ENCODE results near the gene OR13J1. TPM values are rescaled to one million over a fixed set of nuclear protein-coding genes. Genes with fewer than 3 reads are reported as not detected.

The OR13J1 gene
- total and polyA plus RNA-seq, 5 experiments from 2014 or later: not detected

GRCh38 chr9:35863583-35863982, 6.6 kb downstream of the OR13J1 start:
- peaks cover 9 to 50% (median 36%) of the 10 kb centered on the region in 5 donors for H3K27me3 Mint-ChIP-seq
- H3K27ac Mint-ChIP-seq: no peak overlapping the region
- H3K9me3 Mint-ChIP-seq: no peaks in the 10 kb centered on the region
- H3K4me1 Mint-ChIP-seq: peaks cover 2 to 9% (median 5%) of the 10 kb centered on the region in 4 donors
- no peaks in the 10 kb centered on the region for H3K36me3 Mint-ChIP-seq
- POLR2A ChIA-PET: no interaction called here
- no peak for ATAC-seq
- no peak for DNase-seq
- H3K4me3 Mint-ChIP-seq: no peak overlapping the region

DNA sequence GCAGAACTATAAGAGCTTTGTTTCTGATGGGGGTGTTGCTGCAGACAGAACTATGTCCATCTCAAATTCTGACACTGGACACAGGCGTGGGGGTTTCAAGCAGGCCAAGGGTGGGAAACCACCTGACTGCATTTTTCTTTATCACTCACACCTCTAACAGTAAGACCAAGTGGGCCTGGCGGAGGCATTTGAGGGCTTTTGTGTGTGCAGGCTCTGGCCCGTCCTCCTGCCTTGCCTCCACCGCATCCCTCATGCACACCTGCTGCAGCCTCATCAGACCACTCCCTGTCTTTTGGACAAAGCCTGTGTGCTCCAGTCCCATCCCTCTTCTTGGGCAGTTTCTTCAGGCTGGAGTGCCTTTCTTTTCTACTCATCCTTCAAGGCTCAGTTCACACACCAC, 7.9 kb downstream of the OR13J1 start:
- H3K27me3 Mint-ChIP-seq: peaks cover 9 to 37% (median 28%) of the 10 kb centered on the region in 5 donors
- no peaks in the 10 kb centered on the region for H3K9me3 Mint-ChIP-seq
- peaks cover 2 to 10% (median 6%) of the 10 kb centered on the region in 4 donors for H3K4me1 Mint-ChIP-seq
- H3K27ac Mint-ChIP-seq: no peak overlapping the region
- POLR2A ChIA-PET: no interaction called here
- DNase-seq (no peak), ATAC-seq (no peak)
- no peak overlapping the region for H3K4me3 Mint-ChIP-seq
- H3K36me3 Mint-ChIP-seq: no peaks in the 10 kb centered on the region

- POLR2A ChIA-PET: no interaction called here
- H3K27me3 Mint-ChIP-seq: peaks cover 9 to 36% (median 27%) of the 10 kb centered on the region in 5 donors
- peak overlapping the region in 2 of 10 donors; percentile 13 to 63 for H3K27ac Mint-ChIP-seq
- no peaks in the 10 kb centered on the region for H3K9me3 Mint-ChIP-seq
- DNase-seq: peak in 1 of 10 donors; percentile 14
- no peak overlapping the region for H3K4me3 Mint-ChIP-seq
- no peak for ATAC-seq
- H3K36me3 Mint-ChIP-seq: no peaks in the 10 kb centered on the region
- peaks cover 2 to 10% (median 8%) of the 10 kb centered on the region in 4 donors for H3K4me1 Mint-ChIP-seq
Observed at GRCh38 chr9:35861161-35861897, 8.9 kb downstream of the OR13J1 start.

- Mint-ChIP-seq H3K9me3 (no peaks in the 10 kb centered on the region), H3K4me3 (no peak overlapping the region), H3K27me3 (peaks cover 6 to 23% (median 18%) of the 10 kb centered on the region in 5 donors), H3K4me1 (peaks cover 2 to 10% (median 8%) of the 10 kb centered on the region in 4 donors), H3K36me3 (no peaks in the 10 kb centered on the region), H3K27ac (no peak overlapping the region)
- DNase-seq (no peak), ATAC-seq (no peak)
- POLR2A ChIA-PET: no interaction called here
Observed at GRCh38 chr9:35859990-35860339, 10.2 kb downstream of the OR13J1 start.

- peak; percentile 38 to 52 for ATAC-seq
- Mint-ChIP-seq H3K4me1 (peaks cover 2 to 10% (median 8%) of the 10 kb centered on the region in 4 donors), H3K9me3 (no peaks in the 10 kb centered on the region), H3K36me3 (no peaks in the 10 kb centered on the region), H3K4me3 (no peak overlapping the region), H3K27me3 (peaks cover 6 to 23% (median 16%) of the 10 kb centered on the region in 5 donors), H3K27ac (no peak overlapping the region)
- POLR2A ChIA-PET: no interaction called here
- peak in 1 of 10 donors; percentile 14 for DNase-seq
Observed at GRCh38 chr9:35859310-35859989, 10.8 kb downstream of the OR13J1 start.

DNA sequence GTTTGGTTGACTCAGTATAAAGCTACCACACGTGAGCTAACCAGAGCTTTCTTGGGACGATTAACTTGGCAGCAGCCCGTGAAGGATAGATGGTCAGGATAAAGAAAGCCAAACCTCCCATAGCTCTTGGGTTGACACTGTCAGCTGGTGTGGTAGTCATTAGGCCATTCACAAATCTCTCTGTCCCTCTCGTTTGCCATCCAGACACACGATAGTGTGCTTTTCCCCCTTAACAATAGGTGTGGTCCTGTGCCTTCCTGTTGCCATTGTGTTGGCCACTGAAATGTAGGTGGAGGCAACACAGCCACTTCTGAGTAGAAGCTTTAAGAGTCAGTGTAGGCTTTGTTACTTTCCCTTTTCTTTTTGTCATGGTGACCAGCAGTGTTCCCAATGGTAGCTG, 11.7 kb downstream of the OR13J1 start:
- no peak for ATAC-seq
- POLR2A ChIA-PET: interaction anchor here (0.7 kb wide), 1 partner anchor 11 kb away, joined by 3 read pairs; no protein-coding TSS in a partner anchor
- H3K9me3 Mint-ChIP-seq: no peaks in the 10 kb centered on the region
- H3K4me3 Mint-ChIP-seq: no peak overlapping the region
- no peak overlapping the region for H3K27ac Mint-ChIP-seq
- H3K27me3 Mint-ChIP-seq: peaks cover 3 to 23% (median 12%) of the 10 kb centered on the region in 5 donors
- H3K36me3 Mint-ChIP-seq: no peaks in the 10 kb centered on the region
- peaks cover 2 to 10% (median 8%) of the 10 kb centered on the region in 4 donors for H3K4me1 Mint-ChIP-seq
- no peak for DNase-seq

GRCh38 chr9:35856882-35857281, 13.3 kb downstream of the OR13J1 start:
- Mint-ChIP-seq H3K4me1 (peaks cover 2 to 10% (median 8%) of the 10 kb centered on the region in 4 donors), H3K4me3 (no peak overlapping the region)
- peak in 1 of 10 donors; percentile 10 for DNase-seq

GRCh38 chr9:35856206-35856605, 14.0 kb downstream of the OR13J1 start:
- no peaks in the 10 kb centered on the region for H3K9me3 Mint-ChIP-seq
- H3K36me3 Mint-ChIP-seq: no peaks in the 10 kb centered on the region
- H3K4me1 Mint-ChIP-seq: peaks cover 2 to 10% (median 6%) of the 10 kb centered on the region in 4 donors
- DNase-seq (no peak), ATAC-seq (no peak)
- POLR2A ChIA-PET: no interaction called here
- no peak overlapping the region for H3K27ac Mint-ChIP-seq
- H3K4me3 Mint-ChIP-seq: no peak overlapping the region
- H3K27me3 Mint-ChIP-seq: peaks cover 0 to 3% (median 1%) of the 10 kb centered on the region in 5 donors

More at GRCh38 chr9:35856882-35857281, 13.3 kb downstream of the OR13J1 start:
- POLR2A ChIA-PET: no interaction called here
- no peak for ATAC-seq
- no peaks in the 10 kb centered on the region for H3K36me3 Mint-ChIP-seq
- H3K9me3 Mint-ChIP-seq: no peaks in the 10 kb centered on the region
- no peak overlapping the region for H3K27ac Mint-ChIP-seq
- peaks cover 3 to 10% (median 6%) of the 10 kb centered on the region in 5 donors for H3K27me3 Mint-ChIP-seq

DNA sequence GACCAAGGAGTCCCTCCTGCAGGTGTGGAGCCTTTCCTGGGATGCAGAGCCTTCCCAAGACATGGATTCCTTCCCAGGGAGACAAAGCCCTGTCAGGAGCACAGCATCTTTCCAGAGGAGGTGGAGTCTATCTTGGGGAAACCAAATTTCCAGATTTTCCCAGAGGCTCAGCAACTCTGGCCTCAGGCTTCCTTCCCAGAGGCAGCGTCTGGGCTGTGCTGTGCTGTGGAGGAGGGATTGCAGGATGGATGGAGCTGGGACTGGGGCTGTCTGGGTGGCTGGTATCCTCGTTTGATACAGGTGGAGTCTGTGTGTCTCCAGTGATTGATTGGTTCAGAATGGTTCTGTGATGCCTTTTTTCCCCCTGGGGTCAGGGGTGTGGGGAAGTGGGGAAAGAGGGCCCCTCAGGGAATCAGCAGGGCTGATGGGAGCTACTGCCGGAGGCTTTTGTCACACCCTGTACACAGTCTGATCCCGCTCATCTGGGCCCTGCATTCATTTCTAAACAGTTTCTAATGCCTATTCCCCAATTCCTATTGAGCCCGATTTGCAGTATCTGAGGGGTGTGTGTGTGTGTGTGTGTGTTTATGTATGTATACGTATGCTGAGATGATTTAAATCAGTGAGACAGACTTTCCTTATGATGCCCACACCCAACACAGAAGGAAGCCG, 16.0 kb downstream of the OR13J1 start:
- POLR2A ChIA-PET: no interaction called here
- Mint-ChIP-seq H3K4me3 (no peak overlapping the region), H3K4me1 (peaks cover 2 to 8% (median 6%) of the 10 kb centered on the region in 4 donors), H3K27ac (no peak overlapping the region), H3K9me3 (no peaks in the 10 kb centered on the region), H3K36me3 (peaks cover 0 to 4% (median 0%) of the 10 kb centered on the region in 3 donors), H3K27me3 (no peaks in the 10 kb centered on the region)
- ATAC-seq (no peak), DNase-seq (no peak)

DNA sequence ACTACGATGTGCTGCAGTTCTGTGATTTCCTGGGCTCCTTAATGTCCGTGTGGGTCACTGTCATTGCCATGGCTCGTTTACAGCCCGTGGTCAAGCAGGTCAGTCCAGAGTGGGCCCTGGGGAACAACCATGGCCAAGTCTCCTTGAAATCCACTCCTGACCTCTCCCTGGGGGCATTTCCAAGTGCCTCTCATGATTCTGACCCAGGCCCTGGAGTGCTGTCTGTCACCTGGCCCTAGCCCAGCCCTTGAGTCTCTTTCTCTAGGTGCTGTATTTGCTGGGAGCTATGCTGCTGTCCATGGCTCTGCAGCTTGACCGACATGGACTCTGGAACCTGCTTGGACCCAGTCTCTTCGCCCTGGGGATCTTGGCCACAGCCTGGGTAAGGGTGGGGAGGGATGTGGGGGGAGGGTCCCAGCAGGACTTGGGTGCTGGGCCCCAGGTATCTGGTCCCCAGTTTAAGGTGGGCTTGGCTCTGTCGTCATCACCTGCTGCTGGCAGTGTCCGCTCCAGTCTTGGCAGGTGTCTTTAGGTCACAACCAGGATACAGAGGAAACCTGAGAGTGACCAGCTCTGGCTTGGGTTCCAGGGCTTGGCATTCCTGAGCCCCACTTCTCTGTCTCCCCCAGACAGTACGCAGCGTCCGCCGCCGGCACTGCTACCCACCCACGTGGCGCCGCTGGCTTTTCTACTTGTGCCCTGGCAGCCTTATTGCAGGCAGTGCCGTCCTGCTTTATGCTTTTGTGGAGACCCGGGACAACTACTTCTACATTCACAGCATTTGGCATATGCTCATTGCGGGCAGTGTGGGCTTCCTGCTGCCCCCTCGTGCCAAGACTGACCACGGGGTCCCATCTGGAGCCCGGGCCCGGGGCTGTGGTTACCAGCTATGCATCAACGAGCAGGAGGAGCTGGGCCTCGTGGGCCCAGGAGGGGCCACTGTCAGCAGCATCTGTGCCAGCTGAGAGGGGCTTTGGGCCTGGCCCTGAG, 17.0 kb downstream of the OR13J1 start:
- Mint-ChIP-seq H3K27ac (no peak overlapping the region), H3K27me3 (no peaks in the 10 kb centered on the region), H3K9me3 (no peaks in the 10 kb centered on the region), H3K4me3 (no peak overlapping the region), H3K4me1 (peaks cover 0 to 6% (median 2%) of the 10 kb centered on the region in 4 donors), H3K36me3 (peaks cover 0 to 6% (median 1%) of the 10 kb centered on the region in 3 donors)
- DNase-seq (peak in 1 of 10 donors; percentile 10), ATAC-seq (no peak)
- POLR2A ChIA-PET: no interaction called here

- Mint-ChIP-seq H3K4me3 (no peak overlapping the region), H3K36me3 (peaks cover 5 to 12% (median 6%) of the 10 kb centered on the region in 3 donors), H3K4me1 (peaks cover 0 to 14% (median 2%) of the 10 kb centered on the region in 4 donors), H3K9me3 (no peaks in the 10 kb centered on the region), H3K27me3 (no peaks in the 10 kb centered on the region), H3K27ac (no peak overlapping the region)
- POLR2A ChIA-PET: no interaction called here
- peak in 1 of 10 donors; percentile 3 for DNase-seq
- no peak for ATAC-seq
Observed at GRCh38 chr9:35852267-35852815, 17.9 kb downstream of the OR13J1 start.
